Left colon (tissue), 2 donors: Measurements from ENCODE around the gene FAN1. TPM values are rescaled to one million over a fixed set of nuclear protein-coding genes. Genes with fewer than 3 reads are reported as not detected.

Source experiments
- ATAC-seq: fragments of 200-7000 bp; cut with Tn5 transposase; one replicate; pipeline ENCODE4 v1.9.1; 2020; ENCODE audit warnings: mild to moderate bottlenecking, moderate library complexity
- DNase-seq, 2 donors: peaks; one replicate each; pipeline ENCODE4 v3.0.0-alpha.2; 2020
- intact Hi-C, 2 donors: fragments of 100-400 bp; cut with DNase I in 1 of 2; cut with micrococcal nuclease in 1 of 2; formaldehyde crosslinking; loops; one replicate each; pipeline versions ENCODE4 v1.11.2 to v1.14.0; 2022; cut with DNase I, micrococcal nuclease
- total RNA-seq, 2 donors: library from RNA; stranded (reverse); fragmentation: NEBNext Ultra II Directional; extraction: Animal tissue kit (Norgen Biotek cat#: 25700); gene quantifications; one replicate each; pipeline ENCODE4 v1.2.1, GENCODE V29; 2021
- donor health status: DM: no; HTN: no; CAD: no.
- donor health status: DM: yes; HTN: yes; CAD: no.

Gene FAN1
- total RNA-seq, 2 donors from 2014 or later: 8.4 to 15.8 TPM

DNA sequence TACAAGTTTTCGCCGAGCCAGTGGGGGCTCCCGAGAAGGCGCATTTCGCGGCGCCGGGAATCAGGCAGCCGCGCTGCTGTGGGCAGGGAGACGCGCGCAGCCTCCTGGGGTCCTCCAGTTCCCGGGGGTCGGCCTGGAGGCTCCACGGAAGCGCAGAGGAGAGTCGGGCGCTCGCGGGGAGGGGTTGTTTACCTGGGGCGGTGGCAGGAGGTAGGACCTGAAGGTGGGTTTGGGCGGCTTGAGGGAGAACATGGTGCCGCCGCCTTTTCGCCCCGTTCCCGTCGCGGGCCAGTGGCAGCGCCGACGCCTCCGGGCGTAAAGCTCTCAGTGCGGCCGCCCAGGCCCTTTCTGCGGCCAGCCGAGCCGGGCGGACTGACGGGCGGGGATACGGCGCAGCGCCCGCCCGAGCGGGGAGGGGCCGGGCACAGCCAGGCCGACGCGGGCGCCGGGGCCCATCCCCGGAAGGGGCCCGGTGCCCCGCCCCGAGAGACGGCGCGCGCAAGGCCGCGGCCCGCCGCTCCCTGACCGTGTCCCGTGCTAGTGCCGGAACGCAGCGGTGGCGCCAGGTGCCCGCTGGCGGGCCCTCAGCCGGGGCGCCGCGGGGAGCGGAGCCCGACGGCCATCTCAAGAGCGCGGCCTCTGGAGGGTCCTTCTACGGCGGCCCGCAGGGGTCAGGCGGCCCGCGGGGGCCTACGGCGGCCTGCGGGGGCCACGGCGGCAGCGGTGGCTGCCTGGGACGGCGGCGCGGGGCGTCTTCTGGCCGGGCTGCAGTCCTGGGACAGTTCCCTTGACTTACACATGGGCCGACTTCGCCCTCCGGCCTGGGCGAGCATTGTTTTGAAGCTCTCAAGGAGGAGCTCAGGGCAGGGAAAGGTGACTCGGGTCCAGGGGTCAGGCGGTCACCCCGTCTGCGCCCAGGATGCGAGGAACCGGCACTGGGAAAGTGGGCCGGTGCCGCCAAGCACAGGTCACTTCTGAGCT lies 87.8 kb downstream of the FAN1 start, which contains the start of gene MTMR10:
TSS of gene MTMR10 (minus strand) at position 374 of the 981 bp plus-strand sequence. CDS start at position 252, 122 bp downstream.
- peak; percentile 86 for ATAC-seq
- intact Hi-C loops: no loop called here
- DNase-seq: peak; percentile 45 to 82

DNA sequence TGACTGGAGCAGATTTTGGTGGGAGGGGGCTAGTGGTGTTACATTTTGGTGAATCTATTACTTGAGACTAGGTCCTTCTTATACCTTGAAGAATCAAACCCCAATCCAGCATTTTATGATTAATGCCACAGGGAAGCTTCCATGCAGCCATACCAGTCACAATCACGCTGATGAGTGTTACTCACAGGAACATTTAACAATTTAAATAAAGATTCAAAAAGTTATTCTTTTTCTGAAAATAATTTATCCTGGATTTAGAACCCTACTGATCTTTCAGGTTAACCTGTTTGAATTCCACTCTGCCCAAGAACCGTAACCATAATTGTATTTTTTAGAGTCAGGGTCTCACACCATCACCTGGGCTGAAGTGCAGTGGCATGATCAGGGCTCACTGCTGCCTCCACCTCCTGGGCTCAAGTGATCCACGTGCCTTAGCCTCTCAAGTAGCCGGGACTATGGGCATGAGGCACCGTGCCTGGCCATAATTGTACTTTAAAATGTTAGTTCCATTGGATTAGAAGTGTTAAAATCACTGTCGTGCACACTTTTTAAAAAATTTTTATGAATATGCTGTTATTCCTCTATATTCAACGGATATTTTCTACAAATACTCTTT lies 88.6 kb downstream of the FAN1 start:
- DNase-seq (no peak), ATAC-seq (no peak)
- intact Hi-C loops: no loop called here

Other genes starting within 250 kb of the FAN1 start
- 10 to 100 TPM; 16.1 to 32.1 TPM for gene MTMR10, start 87.7 kb downstream of the FAN1 start, total RNA-seq
- gene TRPM1, start 197.8 kb downstream of the FAN1 start, total RNA-seq: not detected